ENCODE data around the gene NAA11.
"Not testable (repeated sequence)": the region's sequence is repeated elsewhere in the genome, so short reads cannot be mapped to it uniquely, and the experiment has no call there.

The NAA11 gene

GRCh38 chr4:79306795-79307194 lies 19.1 kb downstream of the NAA11 start:
- no peak for DNase-seq

DNA sequence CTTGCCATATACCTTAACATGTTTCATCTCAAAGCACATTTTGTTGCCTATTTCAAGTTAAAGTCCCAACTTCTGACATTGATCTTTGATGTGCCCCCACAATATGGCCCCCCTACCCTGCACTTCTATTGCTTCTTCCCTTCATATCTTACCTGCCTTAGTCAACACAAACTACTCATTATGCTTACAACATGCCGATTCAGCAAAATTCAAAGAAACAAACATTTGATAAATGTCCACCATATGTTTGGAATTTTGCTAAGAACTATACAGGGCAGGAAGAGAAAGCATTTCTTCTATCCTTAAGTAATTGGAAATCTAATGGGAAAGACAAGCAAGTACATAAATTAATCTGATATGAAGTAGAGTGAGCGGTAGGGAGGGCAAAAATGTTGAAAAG lies 25.6 kb downstream of the NAA11 start:
- no peak for DNase-seq

DNA sequence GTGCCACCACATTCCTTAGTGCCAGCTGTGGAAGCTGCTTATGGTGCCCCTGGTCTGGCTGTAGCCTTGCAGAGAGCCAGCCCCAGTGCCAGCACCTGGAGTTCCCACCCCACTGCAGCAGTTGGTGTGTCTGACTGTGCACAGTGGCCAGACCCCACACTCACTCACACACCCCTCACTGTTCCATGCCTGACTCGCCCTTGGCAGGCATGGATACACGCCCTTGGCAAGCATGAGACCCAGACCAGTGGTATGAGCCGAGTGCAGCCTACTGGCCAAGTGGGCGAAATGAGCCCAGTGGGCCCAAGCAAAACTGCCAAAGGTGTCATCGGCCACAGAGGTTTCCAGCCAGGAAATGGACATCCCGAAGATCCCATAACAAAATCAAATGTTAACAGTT lies 27.4 kb downstream of the NAA11 start:
- DNase-seq: no peak

DNA sequence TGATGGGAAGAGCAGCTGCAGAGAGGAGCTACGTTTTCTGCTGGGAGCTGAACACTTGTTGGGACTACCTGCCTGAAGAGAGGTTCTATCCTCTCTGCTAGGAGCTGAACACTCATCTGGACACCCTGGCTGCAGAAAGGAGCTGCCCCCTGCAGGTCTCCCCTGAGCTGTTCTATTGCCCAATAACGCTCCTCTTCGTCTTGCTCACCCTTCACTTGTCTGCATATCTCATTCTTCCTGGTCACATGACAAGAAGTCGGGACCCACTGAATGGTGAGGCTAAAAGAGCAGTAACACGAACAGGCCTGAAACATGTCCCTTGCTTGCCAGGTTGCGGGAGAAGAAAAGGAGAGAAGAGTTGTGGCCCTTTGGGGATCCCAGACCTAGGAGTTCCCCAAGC lies 27.8 kb downstream of the NAA11 start:
- no peak for DNase-seq

DNA sequence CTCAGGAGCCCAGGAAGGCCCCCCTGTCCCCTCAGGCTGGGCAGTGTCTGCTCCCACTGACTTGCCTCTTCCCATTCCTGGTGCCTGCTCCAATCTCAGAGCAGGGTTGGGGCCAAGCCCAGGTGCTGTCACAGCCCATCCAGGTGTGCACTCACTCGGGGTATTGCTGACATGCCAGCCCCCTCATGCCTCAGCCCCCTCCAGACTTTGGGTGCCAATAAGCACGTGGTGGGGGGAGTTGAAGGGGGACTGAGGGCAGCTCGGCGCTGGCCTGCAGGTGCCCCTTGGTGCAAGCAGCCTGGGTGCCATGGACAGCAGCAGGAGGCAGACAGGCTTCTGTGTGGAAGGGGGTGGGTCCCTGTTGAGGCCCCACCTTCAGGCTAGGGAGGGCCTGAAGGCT lies 28.4 kb downstream of the NAA11 start:
- no peak for DNase-seq

GRCh38 chr4:79296768-79297428 lies 29.0 kb downstream of the NAA11 start:
- no peak for DNase-seq

DNA sequence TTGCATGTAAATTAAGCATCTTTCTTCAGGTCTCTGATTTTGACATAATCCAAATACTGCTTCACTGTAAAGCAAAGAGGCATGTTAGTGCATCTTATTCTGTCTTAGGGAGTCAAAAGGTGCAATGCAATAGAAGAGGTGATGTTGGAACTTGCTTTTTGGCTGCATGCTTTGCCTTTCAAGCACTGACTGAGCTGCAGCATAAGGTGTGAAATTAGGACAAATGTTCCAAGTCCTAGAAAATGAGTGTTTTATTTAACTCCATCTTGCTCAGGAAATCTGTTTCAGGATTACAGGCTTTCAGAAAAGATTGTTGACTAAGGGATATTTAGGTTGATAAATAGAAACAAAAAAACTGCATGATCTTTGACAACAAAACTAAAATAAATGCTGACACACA lies 30.8 kb downstream of the NAA11 start:
- no peak for DNase-seq

DNA sequence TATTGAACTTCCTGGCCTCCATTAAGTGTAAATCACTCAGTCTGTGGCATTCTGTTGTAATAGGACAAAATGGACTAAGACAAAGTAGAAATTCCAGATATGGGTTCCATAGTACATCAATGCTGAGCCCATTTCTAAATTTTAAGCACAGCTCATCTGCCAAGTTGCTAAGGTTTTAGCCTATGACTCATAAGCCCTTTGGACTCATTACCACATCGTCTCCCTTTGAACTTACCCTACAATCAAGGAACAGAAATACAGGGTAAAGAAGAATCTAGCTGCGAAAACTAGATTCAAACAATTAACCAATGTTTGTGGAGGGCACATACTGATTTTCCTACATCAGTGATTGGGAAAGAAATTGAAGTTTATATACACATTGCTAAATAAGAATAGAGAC lies 31.8 kb downstream of the NAA11 start:
- DNase-seq: no peak

- no peak for DNase-seq
Observed at GRCh38 chr4:79292008-79292407, 33.9 kb downstream of the NAA11 start.

DNA sequence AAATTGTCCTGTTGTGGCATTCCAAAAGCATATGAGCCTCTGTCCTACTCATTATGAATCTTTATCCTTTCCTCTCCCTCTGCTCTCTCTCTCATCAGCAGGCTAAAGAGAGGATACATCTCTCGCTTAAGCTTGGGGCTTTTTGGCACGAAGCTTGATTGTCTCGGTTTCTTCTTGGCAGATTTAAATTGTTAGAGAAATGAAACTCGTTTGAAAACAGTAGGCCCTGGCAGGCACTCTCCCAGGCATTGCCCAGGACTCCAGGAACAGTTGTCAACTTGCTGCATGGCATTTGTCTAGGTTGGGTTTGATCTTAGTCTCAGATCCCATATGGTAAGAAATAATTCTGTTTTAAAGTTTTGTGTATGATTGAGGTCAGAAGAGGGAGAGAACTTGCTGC lies 35.5 kb downstream of the NAA11 start:
- no peak for DNase-seq

GRCh38 chr4:79288185-79288584 lies 37.7 kb downstream of the NAA11 start:
- DNase-seq: no peak

- no peak for DNase-seq
Observed at GRCh38 chr4:79287718-79288117, 38.1 kb downstream of the NAA11 start.

- DNase-seq: no peak
Observed at GRCh38 chr4:79287076-79287475, 38.8 kb downstream of the NAA11 start.

DNA sequence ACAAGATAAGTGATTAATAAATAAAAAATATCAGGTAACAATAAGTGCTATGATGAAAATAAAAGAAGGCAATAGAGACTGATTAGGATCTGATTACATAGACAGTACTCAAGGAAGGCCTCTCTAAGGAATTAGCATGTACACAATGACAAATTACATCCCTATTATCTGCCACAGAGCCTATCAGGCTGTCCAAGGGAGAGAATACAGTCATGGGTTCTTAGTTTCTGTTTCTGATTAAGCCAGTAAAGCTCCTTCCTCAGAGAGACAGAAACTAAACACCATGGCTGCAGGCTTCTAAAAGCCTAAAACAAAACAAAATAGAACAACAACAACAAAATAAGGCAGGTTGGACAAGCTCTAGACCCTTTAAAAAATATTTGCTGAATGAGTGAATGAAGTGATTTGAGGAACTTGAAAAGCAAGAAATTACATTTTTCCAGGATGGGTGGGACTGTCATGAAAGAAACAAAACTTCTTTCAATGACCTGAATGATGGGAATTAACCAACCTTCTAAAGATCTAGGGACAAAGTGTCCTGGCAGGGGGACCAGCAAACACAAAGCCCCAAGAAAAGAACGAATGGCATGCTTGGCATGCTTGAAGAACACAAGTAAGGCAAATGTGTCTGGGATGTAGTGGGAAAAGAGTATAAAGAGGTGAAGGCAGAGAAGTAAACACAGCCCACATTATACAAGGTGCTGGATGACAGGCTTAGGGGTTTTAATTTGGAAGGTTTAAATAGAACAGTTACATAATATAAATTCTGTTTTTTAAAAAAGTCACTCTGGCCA lies 44.1 kb downstream of the NAA11 start:
- DNase-seq: no peak

DNA sequence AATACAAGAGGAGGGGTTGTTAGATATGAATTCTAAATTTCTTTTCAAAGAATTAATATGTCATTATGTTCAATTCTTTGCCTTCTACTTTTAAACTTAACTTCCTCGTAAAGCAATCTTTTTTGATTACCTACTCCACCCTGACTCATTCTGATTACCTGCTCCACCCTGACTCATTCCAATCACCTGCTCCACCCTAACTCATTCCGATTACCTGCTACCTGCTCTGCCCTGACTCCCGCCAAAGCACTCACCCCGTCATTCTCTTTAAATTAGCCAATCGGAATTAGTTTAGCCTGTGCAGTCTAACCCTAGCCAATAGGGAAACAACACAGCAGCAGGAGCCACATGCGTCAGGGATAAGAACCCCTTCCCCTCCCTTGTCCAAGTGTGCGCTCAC lies 48.4 kb downstream of the NAA11 start:
- not testable (repeated sequence) for DNase-seq

DNA sequence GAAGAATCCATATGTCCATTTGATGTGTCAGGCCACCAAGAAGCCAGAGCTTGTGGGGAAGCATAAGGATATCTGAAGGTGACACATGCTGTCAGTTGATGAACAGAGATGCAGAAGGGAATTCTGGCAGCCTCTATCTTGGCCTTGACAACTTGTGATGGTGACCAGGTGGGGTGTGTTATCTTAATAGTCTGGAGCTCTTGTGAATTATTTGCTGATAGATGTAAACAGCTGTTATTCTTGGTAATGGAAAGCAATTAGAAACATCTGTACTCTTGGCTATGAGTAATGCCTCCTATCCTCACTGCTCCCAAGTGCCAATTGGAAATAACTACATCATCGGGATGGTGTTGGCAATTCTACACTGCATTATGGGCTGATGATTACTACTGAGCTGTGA lies 51.9 kb downstream of the NAA11 start:
- DNase-seq: no peak

DNA sequence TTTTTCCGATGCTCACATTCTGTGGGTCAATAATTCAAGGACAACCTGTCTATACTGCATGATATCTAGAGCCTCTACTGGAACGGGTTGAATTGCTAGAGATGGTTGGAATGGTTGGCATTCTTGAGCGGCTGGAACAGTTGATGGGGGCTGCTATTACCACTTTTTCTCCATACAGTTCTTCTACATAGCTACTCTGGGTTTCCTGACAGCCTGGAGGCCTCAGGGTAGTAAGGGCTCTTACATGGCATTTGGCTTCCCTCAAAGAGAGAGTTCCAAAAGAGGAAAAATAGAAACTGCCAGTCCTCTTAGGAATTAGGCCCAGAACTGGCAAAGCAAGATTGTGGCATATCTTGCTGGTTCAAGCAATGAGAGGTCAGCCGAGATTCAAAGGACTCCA lies 53.1 kb downstream of the NAA11 start:
- DNase-seq: no peak

GRCh38 chr4:79272126-79272525 lies 53.7 kb downstream of the NAA11 start:
- no peak for DNase-seq

GRCh38 chr4:79267671-79268070 lies 58.2 kb downstream of the NAA11 start:
- no peak for DNase-seq

Measured in stimulated activated CD4-positive, alpha-beta T cell treated with anti-CD3 and anti-CD28 coated beads, Interleukin-2, amount 100 ng/mL, for 48 hours (primary cell).